Astrocyte of the spinal cord (primary cell): ENCODE data around the gene LTB.
"Not testable (repeated sequence)": the region's sequence is repeated elsewhere in the genome, so short reads cannot be mapped to it uniquely, and the experiment has no call there.

Source experiments
- DNase-seq: peaks from one replicate; pipeline ENCODE4 v3.0.0; 2011; ENCODE audit warnings: low read depth, low spot score
- H3K4me3 ChIP-seq: 2 replicates; pipeline ENCODE4 v1.5.1; 2011; ENCODE audit warnings: low read depth, mild to moderate bottlenecking, low read length, moderate library complexity
- in situ Hi-C: cut with HindIII; loops from 2 replicates; pipeline ENCODE4 v1.10.0; 2017; ENCODE audit warnings: low sequenced_read_pairs
- TF ChIP-seq, protein P1 (sequence below): IDR thresholded peaks from 2 replicates; pipeline ENCODE4 v1.5.1; 2012; ENCODE audit warnings: low read depth, mild to moderate bottlenecking, low read length, inconsistent platforms

Gene LTB

DNA sequence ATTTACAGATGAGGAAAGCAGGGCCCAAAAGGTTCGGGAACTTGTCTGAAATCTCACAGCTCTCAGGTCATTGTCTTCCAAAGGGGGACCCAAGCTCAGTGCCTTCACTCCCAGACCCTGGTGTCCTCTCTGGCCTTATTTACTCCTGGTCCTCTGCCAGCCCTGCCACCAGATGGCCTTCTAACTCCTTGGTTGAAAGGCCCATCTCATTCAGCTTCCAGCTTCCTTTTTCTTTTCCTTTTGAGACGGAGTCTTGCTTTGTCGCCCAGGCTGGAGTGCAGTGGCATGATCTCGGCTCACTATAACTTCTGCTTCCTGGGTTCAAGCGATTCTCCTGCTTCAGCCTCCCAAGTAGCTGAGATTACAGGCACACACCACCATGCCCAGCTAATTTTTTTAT lies 30.9 kb downstream of the LTB start:
- TF ChIP-seq, protein P1, sequence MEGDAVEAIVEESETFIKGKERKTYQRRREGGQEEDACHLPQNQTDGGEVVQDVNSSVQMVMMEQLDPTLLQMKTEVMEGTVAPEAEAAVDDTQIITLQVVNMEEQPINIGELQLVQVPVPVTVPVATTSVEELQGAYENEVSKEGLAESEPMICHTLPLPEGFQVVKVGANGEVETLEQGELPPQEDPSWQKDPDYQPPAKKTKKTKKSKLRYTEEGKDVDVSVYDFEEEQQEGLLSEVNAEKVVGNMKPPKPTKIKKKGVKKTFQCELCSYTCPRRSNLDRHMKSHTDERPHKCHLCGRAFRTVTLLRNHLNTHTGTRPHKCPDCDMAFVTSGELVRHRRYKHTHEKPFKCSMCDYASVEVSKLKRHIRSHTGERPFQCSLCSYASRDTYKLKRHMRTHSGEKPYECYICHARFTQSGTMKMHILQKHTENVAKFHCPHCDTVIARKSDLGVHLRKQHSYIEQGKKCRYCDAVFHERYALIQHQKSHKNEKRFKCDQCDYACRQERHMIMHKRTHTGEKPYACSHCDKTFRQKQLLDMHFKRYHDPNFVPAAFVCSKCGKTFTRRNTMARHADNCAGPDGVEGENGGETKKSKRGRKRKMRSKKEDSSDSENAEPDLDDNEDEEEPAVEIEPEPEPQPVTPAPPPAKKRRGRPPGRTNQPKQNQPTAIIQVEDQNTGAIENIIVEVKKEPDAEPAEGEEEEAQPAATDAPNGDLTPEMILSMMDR = peak; percentile 43
- peak; percentile 46 for DNase-seq
- H3K4me3 ChIP-seq, in situ Hi-C loops: not testable (repeated sequence)

DNA sequence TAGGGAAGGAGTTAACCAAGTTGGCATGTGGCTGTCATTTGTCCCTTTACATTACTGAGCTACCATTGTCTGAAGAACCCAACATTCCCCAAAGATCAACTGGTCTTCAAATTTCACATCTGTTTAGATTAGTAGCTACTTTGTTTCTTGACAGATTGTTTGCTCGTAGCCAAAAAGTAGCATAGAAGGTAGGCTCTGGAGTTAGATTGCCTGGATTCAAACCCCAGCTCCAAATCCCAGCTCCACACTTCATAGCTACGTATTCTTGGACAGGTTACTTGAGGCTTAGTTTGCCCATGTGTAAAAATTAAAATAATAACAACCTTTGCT lies 33.7 kb downstream of the LTB start:
- no peak for DNase-seq
- TF ChIP-seq, protein P1 = no peak
- no peak overlapping the region for H3K4me3 ChIP-seq
- in situ Hi-C loops = no loop called here

DNA sequence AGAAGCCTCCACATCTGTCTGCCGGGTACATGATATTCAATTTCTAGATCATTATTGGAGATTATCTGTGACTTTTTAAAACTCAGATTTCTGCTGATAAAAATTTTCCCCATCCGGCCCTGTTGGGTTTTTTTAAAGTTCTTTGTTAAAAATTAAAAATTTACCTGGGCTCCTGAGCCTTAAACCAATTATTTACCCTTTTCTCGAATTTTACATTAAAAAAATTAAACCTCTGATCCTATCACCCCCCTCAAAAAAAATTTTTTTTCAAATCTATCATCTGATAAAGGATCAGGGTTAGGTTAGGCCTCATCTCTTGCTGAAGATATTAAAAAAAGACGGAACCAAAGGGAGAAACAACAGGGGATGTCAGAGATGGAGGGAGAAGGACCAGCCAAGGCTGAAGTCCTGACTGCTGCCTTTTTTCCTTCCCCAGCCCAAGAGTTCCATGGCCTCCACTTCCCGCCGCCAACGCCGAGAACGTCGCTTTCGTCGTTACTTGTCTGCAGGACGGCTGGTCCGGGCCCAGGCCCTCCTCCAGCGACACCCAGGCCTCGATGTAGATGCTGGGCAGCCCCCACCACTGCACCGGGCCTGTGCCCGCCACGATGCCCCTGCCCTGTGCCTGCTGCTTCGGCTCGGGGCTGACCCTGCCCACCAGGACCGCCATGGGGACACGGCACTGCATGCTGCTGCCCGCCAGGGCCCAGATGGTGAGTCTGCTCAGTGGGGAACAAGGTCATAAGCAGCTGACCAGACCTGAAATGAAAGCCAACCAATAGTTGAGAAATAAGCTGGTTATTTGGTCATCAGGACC lies 34.3 kb downstream of the LTB start:
- in situ Hi-C loops = no loop called here
- DNase-seq = no peak
- peak overlapping the region; percentile 55 for H3K4me3 ChIP-seq
- TF ChIP-seq, protein P1 = no peak

DNA sequence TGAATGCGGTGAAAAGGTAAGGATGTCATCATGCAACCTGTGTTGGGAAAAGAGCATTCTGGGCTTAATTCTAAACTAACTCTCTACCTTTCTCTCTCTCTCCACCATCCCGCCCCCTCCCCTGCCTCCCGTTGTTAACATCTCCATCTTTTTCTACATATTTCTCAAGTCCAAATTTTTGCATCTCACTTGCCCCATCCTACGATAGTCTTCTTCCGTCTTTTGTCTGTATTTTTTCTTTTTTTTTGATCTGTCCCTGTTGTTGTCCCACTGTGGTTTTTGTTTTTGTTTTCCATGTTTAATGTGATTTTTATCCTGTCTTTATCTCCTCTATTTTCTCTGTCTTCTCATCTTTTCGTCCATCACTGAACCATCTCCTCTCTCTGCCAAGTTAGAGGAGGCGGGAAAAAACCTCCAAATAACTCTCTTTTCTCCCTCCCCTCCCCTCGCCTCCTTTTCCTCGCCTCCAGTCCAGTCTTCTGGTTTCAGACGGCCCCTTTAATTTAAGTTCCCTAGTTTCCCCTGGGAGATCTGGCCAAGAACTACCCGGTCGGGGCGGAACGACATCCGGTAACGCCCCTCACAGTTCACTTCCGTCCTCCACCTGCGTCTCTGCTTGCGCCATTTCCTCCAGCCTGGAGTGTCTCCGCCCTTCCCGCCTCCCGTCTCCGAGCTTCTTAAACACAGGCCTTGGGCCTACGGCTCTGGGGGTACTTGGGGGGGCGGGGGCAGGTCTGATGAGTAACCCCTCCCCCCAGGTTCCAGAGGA lies 35.1 kb downstream of the LTB start, which contains the start of gene NFKBIL1:
NFKBIL1 (plus strand) TSS at position 651 of the 769 bp plus-strand sequence; CDS start at position 738, 87 bp downstream.
- in situ Hi-C loops = no loop called here

DNA sequence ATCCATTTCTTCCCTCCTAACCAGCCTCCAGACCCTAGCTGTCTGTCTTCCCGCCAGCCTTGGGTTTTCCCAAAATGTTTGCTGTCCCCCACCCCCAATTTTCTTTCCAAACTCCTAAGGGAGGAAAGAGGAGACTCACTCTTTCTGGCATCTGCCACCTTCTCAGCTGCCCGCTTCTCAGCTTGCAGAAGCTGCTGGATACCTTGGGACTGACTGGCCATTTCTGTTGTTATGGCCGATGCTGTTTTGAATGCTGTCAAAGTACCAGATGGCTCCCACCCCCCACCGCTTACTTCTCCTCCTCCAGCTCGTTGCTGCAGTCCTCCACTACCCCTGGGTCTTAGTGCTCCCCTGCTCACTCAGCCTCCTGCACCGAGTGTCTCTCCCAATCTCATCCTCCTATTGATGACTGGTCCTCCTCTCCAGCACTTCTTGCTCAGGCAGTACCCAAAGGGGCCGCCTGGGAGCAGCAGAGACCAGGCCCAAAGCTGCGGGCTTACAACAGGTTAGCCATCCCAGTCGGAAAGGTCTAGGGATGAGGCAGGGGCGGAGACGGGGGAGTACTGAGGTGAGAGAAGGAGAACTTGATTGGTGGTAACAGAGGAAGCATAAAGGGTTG lies 35.8 kb downstream of the LTB start, which contains the start of gene ATP6V1G2:
ATP6V1G2 (minus strand) TSS at position 270 of the 619 bp plus-strand sequence; CDS start at position 221, 49 bp downstream.
- peak within 1 kb of the TSS; percentile 55 for H3K4me3 ChIP-seq
- DNase-seq = peak; percentile 96
- TF ChIP-seq, protein P1 = peak; percentile 100
- in situ Hi-C loops = no loop called here

More for the DNA sequence above, 35.1 kb downstream of the LTB start, which contains the start of gene NFKBIL1:
- peak; percentile 99 for DNase-seq
- TF ChIP-seq, protein P1 = no peak
- H3K4me3 ChIP-seq = peak within 1 kb of the TSS; percentile 55

DNA sequence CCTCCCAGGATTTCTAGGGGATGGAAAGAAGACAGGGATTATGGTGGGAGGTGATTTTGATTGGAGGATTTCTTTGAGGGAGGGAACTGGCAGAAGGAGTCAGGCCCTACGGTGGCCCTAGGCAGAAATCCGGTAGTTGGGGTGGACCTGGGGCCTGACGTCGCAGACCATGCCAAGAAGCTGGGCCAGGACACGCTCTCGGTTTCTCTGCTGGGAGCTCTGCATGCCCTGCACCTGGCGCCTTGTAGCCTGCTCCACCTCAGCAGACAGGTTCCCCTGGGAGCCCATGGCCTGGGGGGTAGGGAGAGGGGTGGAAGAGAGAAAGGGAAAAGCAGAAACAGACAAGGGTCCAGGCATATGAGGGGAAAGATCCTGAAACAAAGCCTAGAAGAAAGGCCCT lies 36.9 kb downstream of the LTB start:
- TF ChIP-seq, protein P1 = no peak
- in situ Hi-C loops = no loop called here
- DNase-seq = no peak
- no peak overlapping the region for H3K4me3 ChIP-seq
